ENCODE measurements around the gene LDB3.

- TF ChIP-seq EZH2 (IDR thresholded peaks at IDR 0.05) = no peak
- TF ChIP-seq FOXP2 (optimal IDR thresholded peaks at IDR 0.05; ENCODE audit: control extremely low read depth, extremely low read length, insufficient read depth) = no peak
Measured at GRCh38 chr10:86649471-86650150, 18.7 kb upstream of the LDB3 start.

Measured in SK-N-MC (cell line).